ENCODE data around the gene SFMBT1. TPM values are rescaled to one million over a fixed set of nuclear protein-coding genes. Genes with fewer than 3 reads are reported as not detected.

SFMBT1 gene
- total RNA-seq, 4 donors from 2014 or later: 17.2 to 35.3 (median 31.1) TPM

DNA sequence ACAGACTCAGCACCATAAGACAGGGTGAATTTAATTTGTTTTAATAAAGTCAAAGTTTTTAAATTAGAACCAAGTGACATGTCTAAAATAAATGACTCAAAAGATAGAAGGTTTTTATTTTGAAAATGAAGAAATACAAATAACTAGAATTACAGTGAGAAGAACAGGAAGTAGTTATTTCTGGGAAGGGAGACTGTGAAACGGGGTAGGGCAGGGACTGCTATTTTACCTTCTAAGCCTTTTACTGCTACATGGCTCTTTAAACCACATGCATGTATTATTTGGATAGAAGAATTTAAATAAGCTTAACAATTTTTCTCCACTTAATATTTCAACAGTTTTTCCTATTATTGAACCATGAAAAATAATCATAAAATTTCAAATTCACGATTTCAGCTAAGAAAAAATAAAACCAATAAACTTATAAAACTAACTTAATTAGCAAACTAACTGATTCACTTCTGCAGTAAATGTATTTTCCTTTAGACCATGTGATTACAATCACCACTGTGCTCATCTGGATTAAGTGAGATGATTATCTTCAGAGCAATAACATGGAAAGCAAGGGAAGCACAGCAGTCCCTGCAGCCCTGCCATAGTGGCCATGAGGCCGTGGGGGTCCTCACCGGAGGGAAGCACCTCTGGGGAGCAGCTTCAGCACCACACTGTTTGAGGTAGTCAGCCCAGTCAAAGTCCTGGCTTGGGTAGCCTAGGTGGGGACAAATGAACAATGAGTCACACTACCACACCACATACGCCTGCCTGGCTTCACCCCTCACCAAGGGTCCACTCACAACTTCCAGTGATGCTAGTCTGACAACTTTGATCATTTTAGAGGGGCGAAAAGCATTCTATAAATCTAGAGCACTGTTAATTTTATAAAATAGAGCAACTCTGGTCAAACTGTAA lies 120.2 kb downstream of the SFMBT1 start:
- Histone ChIP-seq H3K4me3 (replicated peaks in 1 of 3) (no peak overlapping the region), H3K36me3 (peaks cover 0 to 5% of the 10 kb centered on the region in 2 donors), H3K27me3 (no peaks in the 10 kb centered on the region), H3K4me1 (no peaks in the 10 kb centered on the region), H3K27ac (no peak overlapping the region), H3K9me3 (no peaks in the 10 kb centered on the region)
- TF ChIP-seq POLR2A (IDR thresholded peaks at IDR 0.05) (no peak), CTCF (IDR thresholded peaks at IDR 0.05) (no peak)
- 76 to 87% methylated on average over 6 of the region's 6 CpGs for WGBS, 2 donors
- intact Hi-C loops (cut with DNase I): no loop called here
- DNase-seq: no peak

GRCh38 chr3:52923963-52924362 lies 121.9 kb downstream of the SFMBT1 start:
- DNase-seq: no peak
- H3K4me1 ChIP-seq: no peaks in the 10 kb centered on the region
- 86 to 90% methylated on average over 2 of the region's 2 CpGs for WGBS, 2 donors
- no peak overlapping the region for H3K27ac ChIP-seq
- no peak overlapping the region for H3K4me3 ChIP-seq (replicated peaks in 1 of 3)
- H3K9me3 ChIP-seq: no peaks in the 10 kb centered on the region
- H3K27me3 ChIP-seq: no peaks in the 10 kb centered on the region
- TF ChIP-seq CTCF (IDR thresholded peaks at IDR 0.05) (no peak), POLR2A (IDR thresholded peaks at IDR 0.05) (no peak)
- H3K36me3 ChIP-seq: peaks cover 0 to 16% of the 10 kb centered on the region in 2 donors
- intact Hi-C loops (cut with DNase I): no loop called here

GRCh38 chr3:52920841-52921240 lies 125.0 kb downstream of the SFMBT1 start:
- H3K9me3 ChIP-seq: no peaks in the 10 kb centered on the region
- H3K27me3 ChIP-seq: no peaks in the 10 kb centered on the region
- peaks cover 6 to 16% of the 10 kb centered on the region in 2 donors for H3K36me3 ChIP-seq
- TF ChIP-seq POLR2A (IDR thresholded peaks at IDR 0.05) (no peak), CTCF (IDR thresholded peaks at IDR 0.05) (no peak)
- no peak overlapping the region for H3K4me3 ChIP-seq (replicated peaks in 1 of 3)
- DNase-seq: no peak
- intact Hi-C loops (cut with DNase I): no loop called here
- H3K27ac ChIP-seq: no peak overlapping the region
- no peaks in the 10 kb centered on the region for H3K4me1 ChIP-seq
- WGBS, 2 donors: 91 to 97% methylated on average over 2 of the region's 2 CpGs

GRCh38 chr3:52917044-52917443 lies 128.8 kb downstream of the SFMBT1 start:
- H3K27me3 ChIP-seq: no peaks in the 10 kb centered on the region
- intact Hi-C loops (cut with DNase I): no loop called here
- H3K36me3 ChIP-seq: peaks cover 6 to 21% of the 10 kb centered on the region in 2 donors
- no peak overlapping the region for H3K4me3 ChIP-seq (replicated peaks in 1 of 3)
- WGBS, 2 donors: 80 to 86% methylated on average over 3 of the region's 3 CpGs
- H3K9me3 ChIP-seq: no peaks in the 10 kb centered on the region
- no peak for TF ChIP-seq POLR2A (IDR thresholded peaks at IDR 0.05)
- no peak for TF ChIP-seq CTCF (IDR thresholded peaks at IDR 0.05)
- no peak overlapping the region for H3K27ac ChIP-seq
- no peaks in the 10 kb centered on the region for H3K4me1 ChIP-seq
- DNase-seq: no peak

GRCh38 chr3:52915294-52915693 lies 130.6 kb downstream of the SFMBT1 start:
- Histone ChIP-seq H3K27me3 (no peaks in the 10 kb centered on the region), H3K4me3 (replicated peaks in 1 of 3) (no peak overlapping the region), H3K36me3 (peaks cover 6 to 21% of the 10 kb centered on the region in 2 donors), H3K27ac (no peak overlapping the region), H3K9me3 (no peaks in the 10 kb centered on the region), H3K4me1 (no peaks in the 10 kb centered on the region)
- TF ChIP-seq CTCF (IDR thresholded peaks at IDR 0.05) (no peak), POLR2A (IDR thresholded peaks at IDR 0.05) (no peak)
- no peak for DNase-seq
- 88 to 91% methylated on average over 6 of the region's 6 CpGs for WGBS, 2 donors
- intact Hi-C loops (cut with DNase I): no loop called here
